ENCODE data around the gene BCAS3.
A peak's percentile ranks its signal among the peaks of the same experiment; 100 is the strongest.

The BCAS3 gene

DNA sequence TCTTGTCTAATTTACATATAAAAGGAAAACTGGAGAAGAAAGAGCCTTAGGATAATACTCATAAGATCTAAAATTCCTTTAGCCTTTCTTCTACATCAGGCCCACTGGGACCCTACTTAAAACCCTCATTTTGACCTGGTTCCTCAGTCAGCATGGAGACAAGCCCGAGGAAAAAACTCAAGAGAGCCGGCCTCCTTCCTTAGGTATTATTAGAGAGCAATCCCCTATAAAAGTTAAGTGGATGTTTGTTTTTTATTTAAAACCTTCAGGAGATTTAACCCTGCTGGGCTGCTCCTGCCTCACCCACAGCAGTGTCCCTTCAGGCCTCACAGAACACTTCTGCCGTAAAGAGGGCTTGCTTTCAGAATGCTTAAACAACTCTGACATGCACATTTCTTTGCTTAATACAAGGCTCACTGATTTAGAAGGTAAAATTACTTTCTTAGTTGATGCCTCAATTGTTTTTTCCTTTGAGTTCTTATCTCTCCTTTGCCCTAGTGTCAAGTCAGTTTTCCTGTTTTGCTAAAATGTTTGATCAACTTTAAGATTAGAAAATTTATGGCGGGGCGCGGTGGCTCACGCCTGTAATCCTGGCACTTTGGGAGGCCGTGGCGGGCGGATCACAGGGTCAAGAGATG lies 576.4 kb downstream of the BCAS3 start:
- Histone ChIP-seq H3K4me1 (ENCODE audit: control insufficient read depth, insufficient read depth, low read length, poor library complexity, severe bottlenecking) (peaks cover 28% of the 10 kb centered on the region), H3K36me3 (ENCODE audit: control insufficient read depth, insufficient read depth, low read length) (no peaks in the 10 kb centered on the region), H3K9me3 (ENCODE audit: control insufficient read depth, low read length) (no peaks in the 10 kb centered on the region), H3K27ac (ENCODE audit: low read depth, low read length, severe bottlenecking) (no peak overlapping the region), H3K4me3 (ENCODE audit: extremely low read depth, insufficient read depth, low read length, poor library complexity, severe bottlenecking) (no peak overlapping the region)
- WGBS, 2 experiments (ENCODE audit: insufficient coverage in 2 of 2) = 92 to 100% methylated on average over 1 to 7 of the region's 10 CpGs

- H3K4me3 ChIP-seq (ENCODE audit: extremely low read depth, insufficient read depth, low read length, poor library complexity, severe bottlenecking) = no peak overlapping the region
- peaks cover 23% of the 10 kb centered on the region for H3K4me1 ChIP-seq (ENCODE audit: control insufficient read depth, insufficient read depth, low read length, poor library complexity, severe bottlenecking)
- H3K9me3 ChIP-seq (ENCODE audit: control insufficient read depth, low read length) = no peaks in the 10 kb centered on the region
- no peak overlapping the region for H3K27ac ChIP-seq (ENCODE audit: low read depth, low read length, severe bottlenecking)
- WGBS, 2 experiments (ENCODE audit: insufficient coverage in 2 of 2) = 100% methylated on average over 1 of the region's 1 CpG
- no peaks in the 10 kb centered on the region for H3K36me3 ChIP-seq (ENCODE audit: control insufficient read depth, insufficient read depth, low read length)
Observed at GRCh38 chr17:61254904-61255303, 577.3 kb downstream of the BCAS3 start.

GRCh38 chr17:61255647-61256046 lies 578.0 kb downstream of the BCAS3 start:
- Histone ChIP-seq H3K36me3 (ENCODE audit: control insufficient read depth, insufficient read depth, low read length) (no peaks in the 10 kb centered on the region), H3K4me1 (ENCODE audit: control insufficient read depth, insufficient read depth, low read length, poor library complexity, severe bottlenecking) (peaks cover 19% of the 10 kb centered on the region), H3K4me3 (ENCODE audit: extremely low read depth, insufficient read depth, low read length, poor library complexity, severe bottlenecking) (no peak overlapping the region), H3K9me3 (ENCODE audit: control insufficient read depth, low read length) (no peaks in the 10 kb centered on the region), H3K27ac (ENCODE audit: low read depth, low read length, severe bottlenecking) (no peak overlapping the region)
- WGBS, 2 experiments (ENCODE audit: insufficient coverage in 2 of 2) = 100% methylated on average over 2 of the region's 3 CpGs; no CpG with 5 or more reads in 1 of the 2 experiments

- Histone ChIP-seq H3K27ac (ENCODE audit: low read depth, low read length, severe bottlenecking) (peak overlapping the region; percentile 62), H3K36me3 (ENCODE audit: control insufficient read depth, insufficient read depth, low read length) (no peaks in the 10 kb centered on the region), H3K9me3 (ENCODE audit: control insufficient read depth, low read length) (no peaks in the 10 kb centered on the region), H3K4me1 (ENCODE audit: control insufficient read depth, insufficient read depth, low read length, poor library complexity, severe bottlenecking) (peaks cover 3% of the 10 kb centered on the region), H3K4me3 (ENCODE audit: extremely low read depth, insufficient read depth, low read length, poor library complexity, severe bottlenecking) (no peak overlapping the region)
- WGBS, 2 experiments (ENCODE audit: insufficient coverage in 2 of 2) = 78 to 79% methylated on average over 3 of the region's 3 CpGs
Observed at GRCh38 chr17:61259360-61259759, 581.7 kb downstream of the BCAS3 start.

DNA sequence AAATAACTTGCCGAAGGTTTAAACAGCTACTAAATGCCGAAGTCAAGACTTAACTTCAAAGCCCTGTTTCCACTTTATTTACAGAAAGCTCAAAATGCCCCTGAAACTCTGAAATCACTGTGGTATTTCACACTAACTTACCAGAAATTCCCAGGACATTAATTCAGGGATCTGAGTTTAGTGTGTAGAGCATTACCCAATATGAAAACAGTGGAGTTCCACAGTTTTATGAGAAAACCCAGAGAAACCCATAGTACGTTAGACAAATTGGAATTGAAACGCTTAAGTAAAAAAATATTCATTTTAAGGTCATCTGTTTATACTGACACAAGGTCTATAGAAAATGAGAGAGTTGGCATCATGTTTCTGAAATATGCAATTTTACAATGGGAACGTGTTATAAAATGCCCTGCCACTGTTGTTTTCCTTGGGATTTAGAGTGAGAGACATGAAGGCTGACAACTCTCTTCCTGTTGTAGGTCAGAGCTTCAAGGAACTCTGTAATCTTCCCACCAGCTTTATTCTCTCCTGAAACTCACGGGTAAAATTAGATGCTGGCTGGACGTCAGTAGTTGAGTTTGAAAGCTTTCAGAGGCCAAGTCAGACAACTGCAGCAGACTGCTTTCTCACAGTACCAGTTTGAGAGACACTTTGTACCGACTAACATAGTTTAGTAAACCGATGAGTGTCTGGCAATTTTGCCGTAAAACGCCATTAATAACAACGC lies 582.6 kb downstream of the BCAS3 start:
- no peaks in the 10 kb centered on the region for H3K9me3 ChIP-seq (ENCODE audit: control insufficient read depth, low read length)
- H3K36me3 ChIP-seq (ENCODE audit: control insufficient read depth, insufficient read depth, low read length) = no peaks in the 10 kb centered on the region
- H3K4me3 ChIP-seq (ENCODE audit: extremely low read depth, insufficient read depth, low read length, poor library complexity, severe bottlenecking) = no peak overlapping the region
- peak overlapping the region; percentile 62 for H3K27ac ChIP-seq (ENCODE audit: low read depth, low read length, severe bottlenecking)
- peaks cover 3% of the 10 kb centered on the region for H3K4me1 ChIP-seq (ENCODE audit: control insufficient read depth, insufficient read depth, low read length, poor library complexity, severe bottlenecking)
- WGBS, 2 experiments (ENCODE audit: insufficient coverage in 2 of 2) = 84 to 90% methylated on average over 5 to 11 of the region's 12 CpGs

- H3K4me3 ChIP-seq (ENCODE audit: extremely low read depth, insufficient read depth, low read length, poor library complexity, severe bottlenecking) = no peak overlapping the region
- 96 to 100% methylated on average over 3 to 4 of the region's 6 CpGs for WGBS, 2 experiments (ENCODE audit: insufficient coverage in 2 of 2)
- H3K27ac ChIP-seq (ENCODE audit: low read depth, low read length, severe bottlenecking) = peak overlapping the region; percentile 62
- H3K9me3 ChIP-seq (ENCODE audit: control insufficient read depth, low read length) = no peaks in the 10 kb centered on the region
- H3K36me3 ChIP-seq (ENCODE audit: control insufficient read depth, insufficient read depth, low read length) = no peaks in the 10 kb centered on the region
- peaks cover 3% of the 10 kb centered on the region for H3K4me1 ChIP-seq (ENCODE audit: control insufficient read depth, insufficient read depth, low read length, poor library complexity, severe bottlenecking)
Observed at GRCh38 chr17:61261001-61261637, 583.5 kb downstream of the BCAS3 start.

DNA sequence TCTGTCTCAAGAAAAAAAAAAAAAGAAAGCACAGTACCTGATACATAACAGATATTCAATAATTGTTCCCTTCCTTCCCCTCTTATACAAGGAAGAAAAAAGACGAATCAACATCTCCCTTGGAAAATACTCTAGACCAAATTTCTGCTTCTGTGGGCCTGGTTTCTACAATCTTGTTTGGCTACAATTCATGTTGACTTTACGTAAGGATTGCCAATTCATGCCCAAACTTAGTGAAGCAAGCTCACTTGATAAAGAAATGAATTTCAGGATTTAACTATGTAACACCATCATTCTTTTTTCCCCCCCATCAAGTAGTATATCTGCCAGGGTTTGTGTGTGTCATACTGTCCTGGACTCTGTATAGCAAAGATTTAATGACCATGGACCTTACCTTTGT lies 587.7 kb downstream of the BCAS3 start:
- H3K9me3 ChIP-seq (ENCODE audit: control insufficient read depth, low read length) = no peaks in the 10 kb centered on the region
- no peak overlapping the region for H3K27ac ChIP-seq (ENCODE audit: low read depth, low read length, severe bottlenecking)
- H3K4me1 ChIP-seq (ENCODE audit: control insufficient read depth, insufficient read depth, low read length, poor library complexity, severe bottlenecking) = no peaks in the 10 kb centered on the region
- no peaks in the 10 kb centered on the region for H3K36me3 ChIP-seq (ENCODE audit: control insufficient read depth, insufficient read depth, low read length)
- H3K4me3 ChIP-seq (ENCODE audit: extremely low read depth, insufficient read depth, low read length, poor library complexity, severe bottlenecking) = no peak overlapping the region
- 90% methylated on average over 2 of the region's 2 CpGs; no CpG with 5 or more reads in 1 of the 2 experiments for WGBS, 2 experiments (ENCODE audit: insufficient coverage in 2 of 2)

GRCh38 chr17:61267847-61268246 lies 590.2 kb downstream of the BCAS3 start:
- WGBS, 2 experiments (ENCODE audit: insufficient coverage in 2 of 2) = 100% methylated on average over 2 of the region's 5 CpGs; no CpG with 5 or more reads in 1 of the 2 experiments
- no peaks in the 10 kb centered on the region for H3K36me3 ChIP-seq (ENCODE audit: control insufficient read depth, insufficient read depth, low read length)
- H3K4me3 ChIP-seq (ENCODE audit: extremely low read depth, insufficient read depth, low read length, poor library complexity, severe bottlenecking) = no peak overlapping the region
- no peak overlapping the region for H3K27ac ChIP-seq (ENCODE audit: low read depth, low read length, severe bottlenecking)
- no peaks in the 10 kb centered on the region for H3K4me1 ChIP-seq (ENCODE audit: control insufficient read depth, insufficient read depth, low read length, poor library complexity, severe bottlenecking)
- H3K9me3 ChIP-seq (ENCODE audit: control insufficient read depth, low read length) = no peaks in the 10 kb centered on the region

DNA sequence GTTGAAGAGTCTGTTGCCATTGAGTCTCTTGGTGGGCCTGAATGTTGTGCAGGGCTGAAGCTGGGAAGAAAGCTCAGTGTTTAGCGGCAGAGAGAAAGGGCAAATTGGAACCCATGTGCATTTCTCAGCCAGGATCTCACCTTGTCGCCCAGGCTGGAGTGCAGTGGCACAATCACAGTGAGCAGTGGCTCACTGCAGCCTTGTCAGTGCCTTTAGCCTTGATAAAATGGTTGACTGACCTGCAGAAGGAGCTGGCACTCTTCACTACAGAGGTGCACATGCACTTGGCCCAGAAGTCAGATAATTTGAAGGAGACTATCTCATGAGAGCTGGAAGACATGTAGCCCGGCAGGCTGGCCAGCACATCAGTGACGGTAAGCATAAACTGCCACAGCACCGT lies 597.7 kb downstream of the BCAS3 start:
- H3K36me3 ChIP-seq (ENCODE audit: control insufficient read depth, insufficient read depth, low read length) = no peaks in the 10 kb centered on the region
- H3K27ac ChIP-seq (ENCODE audit: low read depth, low read length, severe bottlenecking) = no peak overlapping the region
- no peak overlapping the region for H3K4me3 ChIP-seq (ENCODE audit: extremely low read depth, insufficient read depth, low read length, poor library complexity, severe bottlenecking)
- H3K9me3 ChIP-seq (ENCODE audit: control insufficient read depth, low read length) = no peaks in the 10 kb centered on the region
- no peaks in the 10 kb centered on the region for H3K4me1 ChIP-seq (ENCODE audit: control insufficient read depth, insufficient read depth, low read length, poor library complexity, severe bottlenecking)
- WGBS, 2 experiments (ENCODE audit: insufficient coverage in 2 of 2) = 93 to 98% methylated on average over 5 of the region's 5 CpGs

- 90 to 94% methylated on average over 2 of the region's 2 CpGs for WGBS, 2 experiments (ENCODE audit: insufficient coverage in 2 of 2)
Observed at GRCh38 chr17:61276806-61277205, 599.2 kb downstream of the BCAS3 start.

More at GRCh38 chr17:61276806-61277205, 599.2 kb downstream of the BCAS3 start:
- Histone ChIP-seq H3K4me1 (ENCODE audit: control insufficient read depth, insufficient read depth, low read length, poor library complexity, severe bottlenecking) (no peaks in the 10 kb centered on the region), H3K9me3 (ENCODE audit: control insufficient read depth, low read length) (no peaks in the 10 kb centered on the region), H3K27ac (ENCODE audit: low read depth, low read length, severe bottlenecking) (no peak overlapping the region), H3K4me3 (ENCODE audit: extremely low read depth, insufficient read depth, low read length, poor library complexity, severe bottlenecking) (no peak overlapping the region), H3K36me3 (ENCODE audit: control insufficient read depth, insufficient read depth, low read length) (no peaks in the 10 kb centered on the region)

Data from mesodermal cell (in vitro differentiated cells).